Thyroid gland (tissue), 4 donors: ENCODE data around the gene MVB12B. TPM values are rescaled to one million over a fixed set of nuclear protein-coding genes. Genes with fewer than 3 reads are reported as not detected.

Experiments used
- DNase-seq, 2 donors: peaks; one replicate each; pipeline ENCODE4 v3.0.0-alpha.2; 2019
- H3K27ac ChIP-seq, 3 donors: fragments of 200-600 bp; sonication (generic); 1 replicate in 2 of 3; 2 replicates in 1 of 3; pipeline ENCODE4 v1.5.1; 2016 to 2019; ENCODE audit warnings: mild to moderate bottlenecking in 1 of 3, moderate library complexity in 1 of 3
- H3K27me3 ChIP-seq: fragments of 200-600 bp; sonication (generic); one replicate; pipeline ENCODE4 v1.5.1; 2019
- H3K36me3 ChIP-seq, 2 donors: fragments of 200-600 bp; sonication (generic); one replicate each; pipeline ENCODE4 v1.5.1; 2016 to 2019
- H3K4me1 ChIP-seq, 2 donors: fragments of 200-600 bp; sonication (generic); one replicate each; pipeline ENCODE4 v1.5.1; 2017 to 2019
- H3K4me3 ChIP-seq, 3 donors: fragments of 200-600 bp; sonication (generic); replicated peaks in 1 of 3; 1 replicate in 2 of 3; 2 replicates in 1 of 3; pipeline ENCODE4 v1.5.1; 2016; ENCODE audit warnings: mild to moderate bottlenecking in 1 of 3
- H3K9me3 ChIP-seq: fragments of 200-600 bp; sonication (generic); one replicate; pipeline ENCODE4 v1.5.1; 2017
- POLR2A ChIP-seq, 2 donors: fragments of 450-650 bp; IDR thresholded peaks; one replicate each; pipeline ENCODE4 v1.6.1; 2017; ENCODE audit warnings: antibody characterized with exemption in 2 of 2, mild to moderate bottlenecking in 2 of 2, moderate library complexity in 1 of 2
- WGBS, 2 donors: methylation state at CpG; one replicate each; pipeline ENCODE4 v1.1.5; 2017; 5-methylcytosine and 5-hydroxymethylcytosine counted together
- intact Hi-C: fragments of 100-400 bp; cut with DNase I; formaldehyde crosslinking; loops from one replicate; pipeline ENCODE4 v1.15.1; 2023
- total RNA-seq, 4 donors: library from RNA; depleted of rRNA; stranded (reverse); fragments of >200 nt; gene quantifications; one replicate each; pipeline ENCODE4 v1.2.3, GENCODE V29; 2016
- TF ChIP-seq, protein P1 (sequence below), 6 experiments: fragments of 200-600 bp in 3 of 6; fragments of 450-650 bp in 3 of 6; sonication (generic) in 3 of 6; IDR thresholded peaks; one replicate each; pipeline ENCODE4 v1.5.1; 2016 to 2019; ENCODE audit warnings: antibody characterized with exemption in 6 of 6, mild to moderate bottlenecking in 2 of 6, inconsistent platforms in 1 of 6, moderate library complexity in 1 of 6

Gene MVB12B
- total RNA-seq, 4 donors from 2014 or later, result 13.4 to 19.3 (median 15.5) TPM

GRCh38 chr9:126432659-126433058, 106.0 kb downstream of the MVB12B start:
- 93 to 94% methylated on average over 7 of the region's 7 CpGs for WGBS, 2 donors
- H3K9me3 ChIP-seq, result no peaks in the 10 kb centered on the region
- H3K4me3 ChIP-seq, result no peak overlapping the region
- H3K27me3 ChIP-seq, result no peaks in the 10 kb centered on the region
- H3K4me1 ChIP-seq, result peaks cover 23 to 28% of the 10 kb centered on the region in 2 donors
- TF ChIP-seq POLR2A (IDR thresholded peaks at IDR 0.05), result no peak
- TF ChIP-seq, protein P1, sequence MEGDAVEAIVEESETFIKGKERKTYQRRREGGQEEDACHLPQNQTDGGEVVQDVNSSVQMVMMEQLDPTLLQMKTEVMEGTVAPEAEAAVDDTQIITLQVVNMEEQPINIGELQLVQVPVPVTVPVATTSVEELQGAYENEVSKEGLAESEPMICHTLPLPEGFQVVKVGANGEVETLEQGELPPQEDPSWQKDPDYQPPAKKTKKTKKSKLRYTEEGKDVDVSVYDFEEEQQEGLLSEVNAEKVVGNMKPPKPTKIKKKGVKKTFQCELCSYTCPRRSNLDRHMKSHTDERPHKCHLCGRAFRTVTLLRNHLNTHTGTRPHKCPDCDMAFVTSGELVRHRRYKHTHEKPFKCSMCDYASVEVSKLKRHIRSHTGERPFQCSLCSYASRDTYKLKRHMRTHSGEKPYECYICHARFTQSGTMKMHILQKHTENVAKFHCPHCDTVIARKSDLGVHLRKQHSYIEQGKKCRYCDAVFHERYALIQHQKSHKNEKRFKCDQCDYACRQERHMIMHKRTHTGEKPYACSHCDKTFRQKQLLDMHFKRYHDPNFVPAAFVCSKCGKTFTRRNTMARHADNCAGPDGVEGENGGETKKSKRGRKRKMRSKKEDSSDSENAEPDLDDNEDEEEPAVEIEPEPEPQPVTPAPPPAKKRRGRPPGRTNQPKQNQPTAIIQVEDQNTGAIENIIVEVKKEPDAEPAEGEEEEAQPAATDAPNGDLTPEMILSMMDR (IDR thresholded peaks at IDR 0.05), result no peak
- no peak for DNase-seq
- intact Hi-C loops, result no loop called here
- H3K27ac ChIP-seq, result no peak overlapping the region
- no peaks in the 10 kb centered on the region for H3K36me3 ChIP-seq

- Histone ChIP-seq H3K27ac (no peak overlapping the region), H3K4me3 (no peak overlapping the region), H3K9me3 (no peaks in the 10 kb centered on the region), H3K4me1 (peaks cover 22 to 25% of the 10 kb centered on the region in 2 donors), H3K36me3 (no peaks in the 10 kb centered on the region), H3K27me3 (no peaks in the 10 kb centered on the region)
- no peak for TF ChIP-seq POLR2A (IDR thresholded peaks at IDR 0.05)
- TF ChIP-seq, protein P1 (IDR thresholded peaks at IDR 0.05), result no peak
- no peak for DNase-seq
- intact Hi-C loops, result no loop called here
- 80 to 87% methylated on average over 2 of the region's 2 CpGs for WGBS, 2 donors
Measured at GRCh38 chr9:126435105-126435504, 108.5 kb downstream of the MVB12B start.

DNA sequence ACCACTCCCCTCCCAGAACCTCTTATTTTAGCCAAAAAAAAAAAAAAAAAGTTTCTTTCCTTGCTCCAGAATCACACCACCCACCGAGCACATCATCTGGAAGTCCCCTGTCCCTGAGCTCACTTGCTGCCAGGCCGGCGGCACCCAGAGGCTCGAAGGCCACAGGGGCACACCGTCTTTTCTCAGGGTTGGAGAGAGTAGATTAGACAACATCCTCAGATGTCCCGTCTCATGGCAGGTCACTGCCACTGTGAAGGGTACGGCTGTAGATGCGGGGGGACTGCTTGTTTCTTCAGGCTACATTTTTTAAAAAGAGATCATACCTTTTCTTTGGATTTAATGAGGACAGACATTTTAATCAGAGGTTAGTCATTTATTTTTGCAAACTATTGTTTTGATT, 109.0 kb downstream of the MVB12B start:
- TF ChIP-seq, protein P1 (IDR thresholded peaks at IDR 0.05), result no peak
- no peak for TF ChIP-seq POLR2A (IDR thresholded peaks at IDR 0.05)
- no peak for DNase-seq
- Histone ChIP-seq H3K27me3 (no peaks in the 10 kb centered on the region), H3K4me1 (peaks cover 16 to 20% of the 10 kb centered on the region in 2 donors), H3K36me3 (no peaks in the 10 kb centered on the region), H3K4me3 (no peak overlapping the region), H3K27ac (no peak overlapping the region), H3K9me3 (no peaks in the 10 kb centered on the region)
- intact Hi-C loops, result no loop called here
- 86 to 87% methylated on average over 8 of the region's 8 CpGs for WGBS, 2 donors

DNA sequence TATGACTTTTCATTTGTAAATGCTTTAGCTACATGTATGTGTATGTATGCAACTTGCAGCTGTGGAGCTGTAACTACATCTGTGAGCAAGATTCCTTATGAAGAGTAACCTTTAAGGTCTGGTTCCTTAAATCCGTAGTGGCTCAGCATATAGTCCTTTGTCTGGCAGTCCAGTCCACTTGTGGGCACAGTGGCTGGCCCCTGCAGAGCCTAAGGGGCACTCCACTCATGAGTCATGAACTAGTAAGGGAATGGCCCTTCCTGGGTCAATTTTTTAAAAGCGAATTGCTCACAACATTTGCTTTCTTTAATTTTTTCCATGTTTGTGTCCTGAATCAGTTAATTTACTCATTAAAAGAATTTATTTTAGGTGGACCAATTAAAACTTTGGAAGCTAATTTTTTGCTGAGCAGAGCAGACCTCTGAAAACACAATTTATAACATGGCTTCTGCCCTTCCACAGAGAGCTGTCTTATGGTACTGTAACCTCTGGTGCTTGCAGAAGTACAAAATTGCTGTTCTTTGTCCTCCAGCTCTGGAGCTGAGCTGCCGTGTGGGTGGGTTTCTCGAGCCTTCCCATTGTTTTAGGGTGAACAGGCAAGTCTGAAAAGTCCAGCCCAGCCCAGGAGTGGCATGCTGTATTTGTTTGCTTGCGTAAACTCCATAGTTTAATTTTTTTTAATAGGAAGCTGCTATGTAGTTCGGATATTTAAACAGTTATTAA, 110.1 kb downstream of the MVB12B start:
- no peak for TF ChIP-seq POLR2A (IDR thresholded peaks at IDR 0.05)
- TF ChIP-seq, protein P1 (IDR thresholded peaks at IDR 0.05), result no peak
- no peaks in the 10 kb centered on the region for H3K27me3 ChIP-seq
- no peak overlapping the region for H3K27ac ChIP-seq
- H3K4me3 ChIP-seq, result no peak overlapping the region
- H3K36me3 ChIP-seq, result no peaks in the 10 kb centered on the region
- WGBS, 2 donors, result 66 to 67% methylated on average over 6 of the region's 6 CpGs
- peaks cover 6 to 9% of the 10 kb centered on the region in 2 donors for H3K4me1 ChIP-seq
- intact Hi-C loops, result no loop called here
- no peaks in the 10 kb centered on the region for H3K9me3 ChIP-seq
- DNase-seq, result peak in 1 of 2 donors; percentile 12

- DNase-seq, result no peak
- WGBS, 2 donors, result 95 to 97% methylated on average over 6 of the region's 6 CpGs
Measured at GRCh38 chr9:126437268-126437666, 110.6 kb downstream of the MVB12B start.

More at GRCh38 chr9:126437268-126437666, 110.6 kb downstream of the MVB12B start:
- no peaks in the 10 kb centered on the region for H3K36me3 ChIP-seq
- H3K27ac ChIP-seq, result no peak overlapping the region
- H3K9me3 ChIP-seq, result no peaks in the 10 kb centered on the region
- no peaks in the 10 kb centered on the region for H3K27me3 ChIP-seq
- TF ChIP-seq POLR2A (IDR thresholded peaks at IDR 0.05), result no peak
- TF ChIP-seq, protein P1 (IDR thresholded peaks at IDR 0.05), result no peak
- intact Hi-C loops, result no loop called here
- no peak overlapping the region for H3K4me3 ChIP-seq
- H3K4me1 ChIP-seq, result peaks cover 0 to 5% of the 10 kb centered on the region in 2 donors
